OCI-LY7 (cell line): ENCODE data around the gene VPS35L. TPM values are rescaled to one million over a fixed set of nuclear protein-coding genes. Genes with fewer than 3 reads are reported as not detected.

Experiments used
- BruUV-seq: library from RNA; stranded (reverse); fragments of 400-500 nt; replicated peaks from 2 replicates; lab custom pipeline; 2021; lab: Mats Ljungman, UMichigan
- CTCF ChIA-PET: fragments of 300-600 bp; sonication (Branson Sonifier 250); formaldehyde crosslinking; loops from one replicate; lab custom pipeline; 2022; ENCODE audit warnings: antibody characterized with exemption; ENCODE audit not compliant: unreplicated experiment; lab: Charles Lee
- POLR2A ChIA-PET: fragments of 300-600 bp; sonication (Branson Sonifier 250); formaldehyde crosslinking; loops from one replicate; lab custom pipeline; 2022; ENCODE audit warnings: antibody characterized with exemption; lab: Charles Lee
- DNase-seq: peaks from one replicate; pipeline ENCODE4 v3.0.0-alpha.2; 2015; ENCODE audit warnings: low spot score
- H2AFZ ChIP-seq: fragments of 200-600 bp; sonication (generic), shearing (Covaris generic); 2 replicates; pipeline ENCODE4 v1.6.1; 2014; ENCODE audit warnings: mild to moderate bottlenecking, antibody characterized with exemption, low read length, moderate library complexity
- H3K27ac ChIP-seq: fragments of 200-600 bp; sonication (generic); 2 replicates; pipeline ENCODE4 v1.5.1; 2014; ENCODE audit warnings: mixed run types, low read depth, mild to moderate bottlenecking, moderate library complexity, low read length, inconsistent platforms; ENCODE audit not compliant: poor library complexity, severe bottlenecking
- H3K36me3 ChIP-seq: fragments of 200-600 bp; sonication (generic); 2 replicates; pipeline ENCODE4 v1.6.1; 2014; ENCODE audit warnings: mild to moderate bottlenecking, antibody characterized with exemption, low read length, moderate library complexity, mixed read lengths; ENCODE audit not compliant: insufficient read depth
- H3K4me1 ChIP-seq: fragments of 200-600 bp; sonication (generic); 2 replicates; pipeline ENCODE4 v1.5.1; 2014; ENCODE audit warnings: mild to moderate bottlenecking, low read length; ENCODE audit not compliant: insufficient read depth, poor library complexity, severe bottlenecking
- H3K4me2 ChIP-seq: fragments of 200-600 bp; sonication (generic); 2 replicates; pipeline ENCODE4 v1.6.1; 2014; ENCODE audit warnings: mild to moderate bottlenecking, low read length
- H3K4me3 ChIP-seq: fragments of 200-600 bp; sonication (generic); 2 replicates; pipeline ENCODE4 v1.5.1; 2014; ENCODE audit warnings: mild to moderate bottlenecking, low read depth, low read length; ENCODE audit not compliant: poor library complexity, severe bottlenecking
- H3K79me2 ChIP-seq: fragments of 200-600 bp; sonication (generic); 2 replicates; pipeline ENCODE4 v1.6.1; 2016; ENCODE audit warnings: low read depth, mild to moderate bottlenecking, low read length, moderate library complexity, mixed read lengths; ENCODE audit not compliant: insufficient read depth
- H3K9me2 ChIP-seq: fragments of 200-600 bp; sonication (generic); 2 replicates; pipeline ENCODE4 v1.6.1; 2016; ENCODE audit warnings: mild to moderate bottlenecking, low read length, mixed read lengths; ENCODE audit not compliant: insufficient read depth
- H3K9me3 ChIP-seq: fragments of 200-600 bp; sonication (generic); 2 replicates; pipeline ENCODE4 v1.6.1; 2014; ENCODE audit warnings: mild to moderate bottlenecking, mixed run types, low read length, mixed read lengths
- H4K20me1 ChIP-seq: fragments of 200-600 bp; sonication (generic); 2 replicates; pipeline ENCODE4 v1.6.1; 2014; ENCODE audit warnings: mild to moderate bottlenecking, antibody characterized with exemption, low read length, moderate library complexity, mixed read lengths; ENCODE audit not compliant: insufficient read depth
- CTCF ChIP-seq: fragments of 200-600 bp; sonication (generic); conservative IDR thresholded peaks from 2 replicates; pipeline ENCODE4 v1.5.1; 2014; ENCODE audit warnings: mild to moderate bottlenecking, antibody characterized with exemption, low read length, moderate library complexity, mixed read lengths
- EZH2phosphoT487 ChIP-seq: fragments of 200-600 bp; sonication (generic); IDR thresholded peaks from 2 replicates; pipeline ENCODE4 v1.6.1; 2018; ENCODE audit warnings: low read depth, borderline replicate concordance, mild to moderate bottlenecking, mixed run types, antibody characterized with exemption, low read length, moderate library complexity, mixed read lengths
- intact Hi-C: fragments of 100-400 bp; cut with micrococcal nuclease; formaldehyde crosslinking; loops from one replicate; pipeline ENCODE4 v1.10.0; 2022; ENCODE audit not compliant: unreplicated experiment
- total RNA-seq, 2 experiments: library from RNA; depleted of rRNA in 1 of 2; stranded (reverse); fragments of >200 nt in 1 of 2; shearing (Covaris generic) in 1 of 2; gene quantifications; 2 replicates each; pipeline ENCODE4 v1.2.3, GENCODE V29; 2014 to 2022

The VPS35L gene
- total RNA-seq, 2 experiments from 2014 or later, result 16.5 to 65.2 TPM

- no peak overlapping the region for H3K4me2 ChIP-seq
- no peak for DNase-seq
- no peaks in the 10 kb centered on the region for H3K9me3 ChIP-seq
- H2AFZ ChIP-seq, result no peak overlapping the region
- ChIA-PET CTCF (no interaction called here), POLR2A (no interaction called here)
- intact Hi-C loops, result no loop called here
- no peak overlapping the region for H3K4me3 ChIP-seq
- BruUV-seq, result no TSS peak
- H3K4me1 ChIP-seq, result no peaks in the 10 kb centered on the region
- TF ChIP-seq EZH2phosphoT487 (no peak), CTCF (no peak)
- H4K20me1 ChIP-seq, result no peaks in the 10 kb centered on the region
- H3K79me2 ChIP-seq, result no peaks in the 10 kb centered on the region
- H3K36me3 ChIP-seq, result no peaks in the 10 kb centered on the region
- H3K9me2 ChIP-seq, result no peaks in the 10 kb centered on the region
- no peak overlapping the region for H3K27ac ChIP-seq
These were observed 173.1 kb downstream of the VPS35L start for GRCh38 chr16:19728636-19728965.

GRCh38 chr16:19733551-19733950, 178.0 kb downstream of the VPS35L start:
- no peak for DNase-seq
- Histone ChIP-seq H2AFZ (no peak overlapping the region), H3K36me3 (no peaks in the 10 kb centered on the region), H3K4me1 (no peaks in the 10 kb centered on the region), H3K4me3 (no peak overlapping the region), H3K79me2 (no peaks in the 10 kb centered on the region), H3K27ac (no peak overlapping the region), H3K9me2 (no peaks in the 10 kb centered on the region), H4K20me1 (no peaks in the 10 kb centered on the region), H3K4me2 (no peak overlapping the region), H3K9me3 (no peaks in the 10 kb centered on the region)
- intact Hi-C loops, result no loop called here
- ChIA-PET POLR2A (interaction anchor here (0.8 kb wide), 1 partner anchor 45 kb away, joined by 5 read pairs; no protein-coding TSS in a partner anchor), CTCF (no interaction called here)
- no peak for TF ChIP-seq EZH2phosphoT487
- no TSS peak for BruUV-seq

- no peak overlapping the region for H2AFZ ChIP-seq
- H3K9me2 ChIP-seq, result no peaks in the 10 kb centered on the region
- intact Hi-C loops, result no loop called here
- no peaks in the 10 kb centered on the region for H3K9me3 ChIP-seq
- no peak overlapping the region for H3K4me2 ChIP-seq
- ChIA-PET POLR2A (interaction anchor here (0.7 kb wide), 1 partner anchor 915 kb away, joined by 3 read pairs; no protein-coding TSS in a partner anchor), CTCF (no interaction called here)
- H3K4me1 ChIP-seq, result no peaks in the 10 kb centered on the region
- H4K20me1 ChIP-seq, result no peaks in the 10 kb centered on the region
- no peaks in the 10 kb centered on the region for H3K36me3 ChIP-seq
- TF ChIP-seq EZH2phosphoT487 (no peak), CTCF (no peak)
- no peak for DNase-seq
- H3K79me2 ChIP-seq, result no peaks in the 10 kb centered on the region
- no peak overlapping the region for H3K4me3 ChIP-seq
- no TSS peak for BruUV-seq
- H3K27ac ChIP-seq, result no peak overlapping the region
These were observed 179.8 kb downstream of the VPS35L start for GRCh38 chr16:19735074-19735867.
